Hindlimb muscle (tissue), 1 donor: ENCODE measurements around the gene TECPR2. TPM values are rescaled to one million over a fixed set of nuclear protein-coding genes. Genes with fewer than 3 reads are reported as not detected.

Experiments
- DNase-seq: peaks from one replicate; pipeline ENCODE4 v3.0.0-alpha.2; 2013
- polyA plus RNA-seq: library from polyadenylated mRNA; unstranded; fragments of 120-200 nt; gene quantifications from one replicate; pipeline ENCODE4 v1.2.1, GENCODE V29; 2013; ENCODE audit not compliant: insufficient read length

The TECPR2 gene
- polyA plus RNA-seq, 1 donor: 15.7 TPM

DNA sequence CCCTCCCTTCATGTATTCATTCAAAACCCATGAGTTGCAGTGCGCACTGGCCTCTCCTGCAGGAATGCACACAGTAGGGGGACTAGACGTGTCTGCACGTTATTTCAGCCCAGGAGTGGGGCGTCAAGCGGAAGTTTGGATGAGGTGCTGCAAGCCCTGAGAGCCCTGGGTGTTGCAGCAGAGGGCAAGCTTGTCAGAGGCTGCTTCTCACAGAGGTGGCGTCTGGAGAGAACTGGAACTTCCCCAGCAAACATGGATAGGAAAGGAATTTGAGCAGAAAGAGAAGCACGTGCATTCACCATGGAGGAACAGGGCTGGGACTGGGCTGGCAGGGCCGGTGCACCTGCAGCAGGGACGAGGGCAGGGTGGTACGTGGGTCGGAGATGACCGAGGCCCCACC, 64.9 kb downstream of the TECPR2 start:
- DNase-seq: no peak

DNA sequence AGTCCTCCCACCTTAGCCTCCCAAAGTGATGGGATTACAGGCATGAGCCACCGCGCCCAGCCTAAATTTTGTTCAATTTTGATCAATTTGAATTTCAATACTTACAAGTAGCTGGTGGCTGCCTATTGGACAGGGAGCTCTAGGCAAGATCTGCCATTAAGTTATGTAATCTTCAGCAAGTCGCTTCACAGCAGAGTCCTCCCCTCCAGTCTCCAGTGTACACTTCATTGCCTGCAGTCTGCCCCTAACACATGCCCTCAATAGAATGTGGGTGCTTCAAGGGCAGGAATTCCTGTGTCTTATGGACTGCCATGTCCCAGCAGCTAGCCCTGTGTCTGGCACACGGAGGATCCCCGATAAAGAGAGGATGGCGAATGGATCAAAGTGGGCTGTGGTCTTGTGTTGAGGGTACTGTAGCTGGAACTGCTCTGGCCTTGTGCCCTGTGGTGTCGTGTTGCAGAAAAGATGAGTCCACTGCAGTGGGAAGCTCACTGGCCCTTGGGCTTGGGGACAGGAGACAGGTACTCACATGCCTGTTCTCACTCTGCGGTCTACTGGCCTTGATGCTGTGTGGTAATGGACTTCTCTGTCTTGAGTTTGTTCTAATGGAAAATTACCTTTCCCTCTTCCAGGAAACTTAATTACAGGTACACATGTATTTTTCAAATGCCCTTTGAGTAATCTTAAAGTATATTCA, 67.6 kb downstream of the TECPR2 start:
- DNase-seq: no peak

DNA sequence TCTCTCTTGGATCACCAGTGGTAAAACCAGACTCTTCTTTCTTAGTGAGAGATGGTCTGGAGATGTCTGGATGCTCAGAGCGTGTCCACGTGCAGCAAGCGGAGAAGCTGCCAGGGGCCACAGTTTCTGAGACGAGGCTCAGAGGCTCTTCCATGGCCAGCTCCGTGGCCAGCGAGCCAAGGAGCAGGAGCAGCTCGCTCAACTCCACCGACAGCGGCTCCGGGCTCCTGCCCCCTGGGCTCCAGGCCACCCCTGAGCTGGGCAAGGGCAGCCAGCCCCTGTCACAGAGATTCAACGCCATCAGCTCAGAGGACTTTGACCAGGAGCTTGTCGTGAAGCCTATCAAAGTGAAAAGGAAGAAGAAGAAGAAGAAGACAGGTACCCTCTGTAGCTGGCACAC, 69.0 kb downstream of the TECPR2 start:
- no peak for DNase-seq

DNA sequence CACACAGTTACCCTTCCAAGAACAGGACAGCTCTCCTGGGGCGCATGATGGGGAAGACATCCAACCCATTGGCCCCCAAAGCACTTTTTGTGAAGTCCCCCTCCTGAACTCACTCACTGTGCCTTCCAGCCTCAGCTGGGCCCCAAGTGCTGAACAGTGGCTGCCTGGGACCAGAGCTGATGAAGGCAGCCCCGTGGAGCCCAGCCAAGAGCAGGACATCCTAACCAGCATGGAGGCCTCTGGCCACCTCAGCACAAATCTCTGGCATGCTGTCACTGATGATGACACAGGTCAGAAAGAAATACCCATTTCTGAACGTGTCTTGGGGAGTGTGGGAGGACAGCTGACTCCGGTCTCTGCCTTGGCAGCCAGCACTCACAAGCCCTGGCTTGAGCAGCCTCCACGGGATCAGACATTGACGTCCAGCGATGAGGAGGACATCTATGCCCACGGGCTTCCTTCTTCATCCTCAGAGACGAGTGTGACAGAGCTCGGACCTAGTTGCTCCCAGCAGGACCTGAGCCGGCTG, 72.0 kb downstream of the TECPR2 start:
- DNase-seq: no peak

DNA sequence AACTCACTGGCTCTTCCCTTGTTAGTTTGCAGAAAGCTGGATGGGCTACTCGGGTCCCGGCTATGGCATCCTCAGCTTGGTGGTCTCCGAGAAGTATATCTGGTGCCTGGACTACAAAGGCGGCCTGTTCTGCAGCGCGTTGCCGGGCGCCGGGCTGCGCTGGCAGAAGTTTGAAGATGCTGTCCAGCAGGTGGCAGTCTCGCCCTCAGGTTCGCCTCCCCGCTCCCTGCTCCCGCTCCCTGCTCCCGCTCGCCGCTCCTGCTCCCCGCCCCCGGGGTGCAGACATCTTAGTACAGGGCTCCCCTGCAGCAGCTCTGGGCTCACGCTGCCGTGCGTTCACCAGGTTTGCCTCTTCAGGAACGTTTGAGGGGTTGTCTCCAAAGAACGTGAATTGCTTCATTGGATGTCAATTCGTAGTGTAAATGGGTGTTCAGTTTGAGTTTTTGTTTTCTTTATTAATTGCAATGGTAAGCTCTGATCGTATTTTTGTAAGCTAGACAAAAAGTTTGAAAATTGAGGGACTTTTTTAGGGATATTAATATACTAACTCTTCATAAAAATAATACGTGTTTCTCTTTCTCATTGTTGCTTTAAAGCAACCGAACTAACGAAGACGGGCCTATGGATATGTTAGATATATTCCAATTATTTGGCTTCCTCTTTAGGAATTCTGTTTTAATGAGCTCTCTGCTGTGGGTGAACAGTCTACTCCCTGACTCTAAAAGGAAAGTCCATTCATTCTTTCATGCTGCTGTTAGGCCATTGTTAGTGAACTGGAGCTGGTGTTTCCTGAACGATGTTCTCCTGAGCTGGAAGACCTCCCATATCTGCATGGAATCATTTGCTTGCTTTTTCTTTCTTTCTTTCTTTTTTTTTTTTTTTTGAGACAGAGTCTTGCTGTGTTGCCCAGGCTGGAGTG, 75.5 kb downstream of the TECPR2 start:
- DNase-seq: peak; percentile 89

DNA sequence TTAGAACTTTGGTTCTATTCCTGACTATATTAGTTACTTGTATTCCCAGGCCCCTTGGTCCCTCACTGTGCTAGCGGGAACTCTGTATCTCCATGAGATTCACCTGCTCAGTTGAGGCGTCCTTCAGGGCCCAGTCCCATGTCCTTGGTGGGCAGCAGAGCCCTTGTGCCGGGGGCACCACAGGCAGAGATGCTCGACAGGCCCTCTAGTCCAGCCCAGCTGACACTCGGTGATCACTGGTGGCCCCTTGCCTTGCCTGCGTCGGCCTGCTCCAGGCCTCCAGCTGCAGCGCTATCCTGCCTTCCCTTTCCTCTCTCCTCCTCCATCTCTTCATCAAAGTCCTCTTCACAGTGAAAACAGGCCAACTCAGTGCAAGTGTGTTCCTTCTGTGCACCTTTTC, 76.8 kb downstream of the TECPR2 start:
- no peak for DNase-seq

DNA sequence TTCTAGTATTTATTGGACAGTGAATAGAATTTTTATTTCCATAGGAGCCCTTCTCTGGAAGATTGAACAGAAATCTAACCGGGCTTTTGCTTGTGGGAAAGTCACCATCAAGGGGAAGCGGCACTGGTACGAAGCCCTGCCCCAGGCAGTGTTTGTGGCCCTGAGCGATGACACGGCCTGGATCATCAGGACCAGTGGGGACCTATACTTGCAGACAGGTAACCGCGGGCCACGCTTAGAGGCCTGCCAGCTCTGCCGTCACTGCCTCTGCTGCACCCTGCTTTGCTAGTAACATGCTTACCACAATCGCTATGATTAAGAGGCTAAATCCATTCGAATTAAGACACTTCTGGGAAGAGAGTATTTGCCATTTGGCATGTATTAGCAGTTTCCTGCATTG, 77.7 kb downstream of the TECPR2 start:
- DNase-seq: no peak

DNA sequence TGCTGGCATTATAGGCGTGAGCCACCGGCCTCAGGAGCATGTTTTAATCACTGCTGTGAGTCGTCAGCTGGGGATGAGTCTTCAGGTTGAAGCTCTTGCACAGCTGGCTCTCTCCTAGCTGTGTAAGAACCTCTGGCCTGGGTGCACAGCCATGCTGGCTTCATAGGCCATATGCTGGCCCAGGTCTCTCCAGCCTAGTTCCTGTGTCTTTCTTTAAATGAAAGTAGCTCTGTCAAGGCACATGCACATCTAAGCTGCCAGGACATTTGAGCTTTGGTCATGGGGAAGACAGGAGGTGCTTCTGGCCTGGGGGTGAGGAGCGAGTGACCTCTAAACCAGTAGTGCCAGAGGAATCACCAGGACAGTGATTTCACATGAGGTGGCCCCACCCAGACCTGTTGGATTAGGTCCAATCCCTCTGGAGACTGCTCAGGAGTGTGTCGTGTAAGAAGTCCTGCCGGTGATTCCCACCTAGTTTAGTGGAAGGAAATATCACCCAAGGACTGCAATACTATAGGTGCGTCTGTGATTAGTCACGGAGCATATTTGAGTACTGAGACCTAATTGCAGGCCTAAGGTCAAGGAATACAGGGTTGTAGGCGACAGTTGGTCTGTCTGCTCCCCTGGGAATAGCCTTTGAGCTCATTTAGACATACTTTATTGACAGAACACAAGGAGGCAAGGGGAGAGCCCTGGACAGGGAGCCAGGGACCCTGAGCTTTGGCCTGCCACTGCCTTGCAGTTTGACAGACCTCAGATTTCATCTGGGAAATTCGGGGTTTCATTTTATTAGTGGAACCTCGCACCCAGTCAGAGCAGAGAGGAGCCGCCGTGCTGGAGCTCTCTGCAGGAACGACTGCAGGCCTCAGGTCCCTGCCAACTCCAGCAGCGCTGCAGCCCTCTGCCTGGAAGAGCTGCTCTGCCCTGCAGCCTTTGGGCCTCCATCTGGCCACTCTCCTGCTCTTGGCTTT, 79.8 kb downstream of the TECPR2 start:
- no peak for DNase-seq

DNA sequence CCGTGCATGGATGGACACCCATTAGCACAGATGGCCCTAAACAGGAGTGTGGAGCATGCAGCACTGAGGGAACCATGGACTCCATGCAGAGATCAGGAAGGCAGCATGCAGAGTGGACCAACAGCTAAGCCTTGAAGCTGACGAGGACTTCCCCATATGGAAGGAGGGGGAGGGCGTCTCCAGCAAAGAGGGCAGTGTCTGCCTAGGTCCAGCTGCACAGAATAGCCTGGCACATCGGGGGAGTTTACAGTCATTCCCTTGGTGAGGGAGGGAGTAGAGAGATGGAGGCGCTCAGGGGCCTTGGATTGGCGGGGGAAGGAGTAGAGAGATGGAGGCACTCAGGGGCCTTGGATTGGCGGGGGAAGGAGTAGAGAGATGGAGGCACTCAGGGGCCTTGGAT, 82.3 kb downstream of the TECPR2 start:
- DNase-seq: no peak

DNA sequence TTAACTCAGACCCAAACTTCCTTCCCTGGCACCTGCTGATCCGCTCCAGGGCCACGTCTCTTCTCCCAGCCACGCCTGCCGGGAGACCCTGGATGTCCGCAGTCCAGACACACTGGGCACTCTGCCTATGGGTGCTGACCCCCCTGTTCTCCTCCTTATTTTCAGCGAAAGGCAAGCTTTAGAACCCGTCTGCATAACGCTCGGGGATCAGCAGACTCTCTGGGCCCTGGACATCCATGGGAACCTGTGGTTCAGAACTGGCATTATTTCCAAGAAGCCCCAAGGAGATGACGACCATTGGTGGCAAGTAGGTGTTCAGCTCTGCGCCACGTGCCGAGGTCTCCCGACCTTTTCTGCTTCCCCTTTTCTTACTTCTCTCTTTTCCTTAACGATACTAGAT, 82.9 kb downstream of the TECPR2 start:
- no peak for DNase-seq

DNA sequence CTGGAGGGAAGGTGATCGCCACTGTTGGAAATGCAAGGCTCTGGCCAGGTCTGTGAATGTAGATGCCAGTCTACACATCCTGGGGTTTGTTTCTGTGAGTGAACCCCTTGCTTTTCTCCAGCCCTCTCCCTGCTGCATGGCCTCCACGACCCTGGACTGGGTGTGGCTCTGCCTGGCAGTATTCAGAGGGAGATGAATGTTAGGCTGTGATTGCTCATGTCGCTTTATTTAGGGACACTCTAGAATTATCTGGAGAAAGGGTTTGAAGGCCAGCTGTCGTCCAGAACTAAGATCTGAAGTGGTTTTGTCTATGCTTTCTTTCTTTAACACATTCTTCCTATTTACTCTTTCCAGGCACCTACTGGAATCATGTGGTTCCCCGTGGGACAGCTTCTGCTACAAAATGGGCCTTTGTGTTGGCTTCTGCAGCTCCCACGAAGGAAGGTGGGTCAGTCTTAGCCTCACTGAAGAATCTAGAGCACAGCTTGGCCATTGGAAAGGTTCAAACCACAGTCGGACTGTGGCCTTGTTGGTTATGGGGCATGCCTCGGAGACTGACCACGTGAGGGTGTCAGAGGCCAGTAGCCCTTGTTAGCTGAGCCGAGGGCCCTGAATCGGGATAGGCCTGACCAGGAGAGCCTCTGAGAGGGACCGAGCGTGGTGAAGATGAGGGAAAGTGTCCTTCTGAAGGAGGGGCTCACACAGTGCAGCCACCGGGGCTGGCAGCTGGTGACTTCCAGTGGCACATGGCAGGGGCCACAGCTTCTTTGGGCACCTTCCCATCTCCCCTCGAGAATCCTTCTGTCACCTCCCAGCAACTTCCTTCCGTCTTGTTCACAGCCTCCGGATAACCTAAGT, 87.7 kb downstream of the TECPR2 start:
- DNase-seq: no peak

DNA sequence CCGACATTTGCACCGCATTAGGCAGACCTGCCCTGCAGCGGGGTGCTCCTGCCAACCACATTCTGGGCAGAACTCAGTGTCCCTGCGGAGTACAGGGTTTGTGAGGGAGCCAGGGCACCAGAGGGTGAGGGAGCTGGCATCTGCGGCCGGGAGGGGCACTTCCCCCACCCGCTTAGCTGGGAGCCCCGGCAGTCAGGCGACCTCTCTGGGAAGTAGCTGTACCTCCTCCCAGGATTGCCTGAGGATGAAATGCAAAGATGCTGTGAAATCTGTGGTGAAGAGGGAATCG, 88.3 kb downstream of the TECPR2 start:
- DNase-seq: no peak

DNA sequence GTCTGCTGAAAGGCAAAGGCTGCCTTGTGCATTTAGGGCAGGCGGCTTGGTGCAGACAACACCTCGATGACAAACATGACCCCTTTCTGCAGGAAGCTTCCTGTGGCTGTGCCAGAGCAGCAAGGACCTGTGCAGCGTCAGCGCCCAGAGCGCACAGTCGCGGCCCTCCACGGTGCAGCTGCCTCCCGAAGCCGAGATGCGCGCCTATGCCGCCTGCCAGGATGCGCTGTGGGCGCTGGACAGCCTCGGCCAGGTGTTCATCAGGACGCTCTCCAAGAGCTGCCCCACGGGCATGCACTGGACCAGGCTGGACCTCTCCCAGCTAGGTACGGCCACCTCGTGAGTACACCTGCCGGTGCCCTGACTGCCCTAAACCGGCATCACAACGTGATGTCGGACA, 89.6 kb downstream of the TECPR2 start:
- no peak for DNase-seq

DNA sequence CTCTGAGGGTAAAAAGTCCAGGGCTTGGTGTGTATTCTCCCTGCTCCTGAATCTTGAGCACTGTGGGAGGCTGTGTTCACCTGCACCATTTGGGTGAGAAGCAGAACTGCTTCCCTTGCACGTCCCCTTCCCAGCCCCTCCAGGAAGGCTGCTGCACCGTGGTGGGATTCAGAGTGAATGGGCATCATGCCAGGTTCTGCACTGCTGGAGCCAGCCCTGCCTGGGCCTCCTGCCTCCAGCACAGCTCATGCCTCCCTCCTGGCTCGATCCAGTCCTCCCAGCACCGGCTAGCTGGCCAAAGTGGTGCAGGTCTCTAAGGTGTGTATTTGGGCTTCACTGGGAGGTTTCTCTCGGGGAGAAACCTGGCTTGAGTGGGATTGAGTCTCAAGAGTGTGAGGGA, 92.0 kb downstream of the TECPR2 start:
- no peak for DNase-seq

DNA sequence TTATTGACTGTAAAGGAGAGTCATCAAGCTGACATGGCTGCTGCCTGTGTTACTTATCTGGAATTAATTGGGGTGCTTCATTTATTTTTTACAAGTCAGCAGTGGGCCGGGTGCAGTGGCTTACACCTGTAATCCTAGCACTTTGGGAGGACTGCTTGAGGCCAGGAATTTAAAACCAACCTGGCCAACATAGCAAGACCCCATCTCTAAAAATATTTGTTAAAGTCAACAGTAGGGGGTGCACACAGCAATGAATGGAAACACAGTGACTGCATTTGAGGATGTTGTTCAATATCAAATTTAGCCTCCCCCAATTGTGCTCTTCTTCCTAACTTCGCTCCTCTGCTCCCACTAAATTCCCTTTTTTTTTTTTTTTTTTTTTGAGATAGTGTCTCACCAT, 94.8 kb downstream of the TECPR2 start:
- DNase-seq: no peak

DNA sequence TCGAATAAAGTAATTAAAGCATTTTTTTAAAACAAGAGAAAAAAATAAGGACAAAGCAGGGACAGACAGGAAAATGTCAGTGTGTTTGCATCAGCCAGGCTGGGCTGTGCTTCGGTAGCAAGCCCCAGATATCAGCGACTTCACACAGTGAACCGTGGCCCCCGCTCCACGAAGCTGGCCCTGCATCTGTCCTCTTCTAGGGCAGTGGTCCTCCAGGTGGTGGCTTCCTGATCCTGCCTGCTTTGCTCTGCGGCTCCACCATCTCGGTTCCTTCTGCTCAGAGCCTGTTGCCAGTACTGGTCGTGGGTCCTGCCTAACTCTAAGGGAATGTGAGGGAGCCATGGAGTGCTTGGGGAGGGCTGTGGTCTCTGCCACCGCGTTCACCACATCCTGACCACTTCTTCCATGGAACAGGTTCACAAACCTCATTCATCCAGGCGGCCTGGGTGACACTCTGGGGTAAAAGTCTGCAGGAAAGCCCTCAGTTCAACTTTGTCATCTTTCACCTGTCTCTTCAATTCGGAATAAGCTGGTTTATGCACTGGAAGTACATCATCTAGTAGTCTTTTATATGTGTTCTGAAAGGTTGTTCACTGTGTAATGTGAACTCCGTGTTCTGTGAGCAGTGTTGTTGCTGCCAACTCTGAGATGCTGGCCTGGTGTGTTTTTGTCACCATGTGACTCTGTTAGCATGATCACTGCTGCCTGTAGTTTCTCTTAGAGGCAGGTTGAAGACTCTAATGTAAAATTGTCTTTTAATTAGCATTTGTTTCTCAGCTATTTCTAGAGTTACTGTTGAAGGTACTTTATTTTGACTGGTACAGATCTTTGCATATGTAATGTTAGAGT, 99.0 kb downstream of the TECPR2 start:
- no peak for DNase-seq

DNA sequence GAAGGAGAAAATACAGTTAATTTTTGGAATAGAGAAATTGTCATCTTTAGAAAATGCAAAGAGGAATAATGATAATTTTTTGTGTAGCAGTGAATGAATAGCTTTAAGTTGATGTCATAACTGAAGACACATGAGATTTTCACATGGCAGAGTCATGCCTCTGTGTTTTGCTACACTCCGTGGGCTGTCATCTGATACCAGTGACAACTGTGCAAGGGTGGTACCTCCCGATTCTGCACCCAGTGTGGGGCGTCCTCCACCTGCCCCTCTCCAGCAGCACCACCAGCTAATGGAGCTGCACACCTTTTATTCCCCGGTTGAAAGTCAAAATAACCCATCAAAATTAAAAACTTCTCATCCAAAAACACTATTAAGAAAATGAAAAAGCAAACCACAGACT, 99.7 kb downstream of the TECPR2 start:
- no peak for DNase-seq

DNA sequence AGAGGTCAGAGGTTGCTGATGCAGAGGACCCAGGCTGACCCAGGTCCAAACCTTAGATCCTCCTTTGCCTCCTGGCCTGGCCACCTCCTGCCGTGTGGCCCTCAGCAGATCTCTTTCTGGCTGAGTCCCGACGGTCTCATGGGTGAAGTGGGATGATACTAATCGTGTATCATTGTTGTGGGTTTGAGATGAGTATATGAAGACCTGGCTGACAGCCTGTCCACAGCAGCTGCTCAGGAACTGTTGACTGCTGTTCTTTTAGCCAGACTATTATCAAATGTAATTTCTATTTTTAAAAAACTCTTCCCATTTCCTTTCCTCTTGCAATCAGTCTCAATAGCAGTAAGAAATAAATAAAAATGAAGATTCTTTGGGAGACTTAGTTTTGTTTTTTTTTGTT, 101.3 kb downstream of the TECPR2 start:
- DNase-seq: no peak

DNA sequence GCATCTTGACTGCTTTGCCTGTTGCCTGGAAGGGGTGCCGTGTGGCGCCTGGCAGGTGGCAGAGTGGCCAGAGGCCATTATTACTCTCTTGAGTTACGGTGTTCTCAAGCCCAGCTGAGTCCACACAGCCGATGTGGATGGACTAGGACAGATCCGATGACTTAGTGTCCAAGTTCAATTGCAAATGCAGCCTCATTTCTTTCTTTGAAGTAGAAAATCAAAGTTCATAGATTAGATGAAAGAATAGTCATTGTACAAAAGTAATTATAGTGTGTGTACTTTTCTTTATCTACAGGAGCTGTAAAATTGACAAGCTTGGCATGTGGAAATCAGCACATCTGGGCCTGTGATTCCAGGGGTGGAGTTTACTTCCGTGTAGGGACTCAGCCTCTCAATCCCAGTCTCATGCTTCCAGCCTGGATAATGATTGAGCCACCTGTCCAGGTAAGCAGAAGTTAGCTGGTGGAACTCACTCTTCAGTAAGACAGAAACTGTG, 102.2 kb downstream of the TECPR2 start:
- no peak for DNase-seq

DNA sequence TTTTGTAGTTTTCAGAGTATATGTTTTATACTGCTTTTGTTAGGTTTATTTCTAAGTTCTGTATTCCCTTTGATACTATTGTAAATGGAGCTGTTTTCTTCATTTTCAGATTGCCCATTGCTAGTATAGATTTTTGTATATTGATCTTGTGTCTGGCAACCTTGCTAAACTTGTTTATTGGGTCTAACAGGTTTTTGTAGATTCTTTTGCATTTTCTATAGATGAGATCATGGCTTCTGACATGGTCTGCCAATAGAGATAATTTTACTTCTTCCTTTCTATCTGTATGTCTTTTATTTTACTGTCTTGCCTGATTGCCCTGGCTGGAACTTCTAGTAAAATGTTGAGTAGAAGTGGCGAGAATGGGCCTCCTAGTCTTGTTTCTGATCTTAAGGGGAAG, 106.5 kb downstream of the TECPR2 start:
- no peak for DNase-seq
